OCI-M2 (cell line): ENCODE data around the gene EDARADD.
"Not testable (repeated sequence)": the region's sequence is repeated elsewhere in the genome, so short reads cannot be mapped to it uniquely, and the experiment has no call there.

ENCODE experiments used
- DNase-seq: peaks from one replicate; lab custom pipeline; 2025; ENCODE audit not compliant: unreplicated experiment; lab: John Stamatoyannopoulos, UW

The EDARADD gene

GRCh38 chr1:236393681-236394481, at the start of gene EDARADD:
Gene EDARADD, plus strand, starts transcription at chr1:236394286. Its CDS starts 159 bp downstream, at chr1:236394445.
- DNase-seq, result no peak

GRCh38 chr1:236345728-236346127, 48.4 kb upstream of the EDARADD start:
- no peak for DNase-seq

GRCh38 chr1:236348071-236348470, 46.0 kb upstream of the EDARADD start:
- no peak for DNase-seq

GRCh38 chr1:236350308-236350707, 43.8 kb upstream of the EDARADD start:
- DNase-seq, result no peak

GRCh38 chr1:236351875-236352573, 42.1 kb upstream of the EDARADD start:
- DNase-seq, result no peak

GRCh38 chr1:236352747-236353146, 41.3 kb upstream of the EDARADD start:
- not testable (repeated sequence) for DNase-seq

GRCh38 chr1:236353813-236354212, 40.3 kb upstream of the EDARADD start:
- DNase-seq, result no peak

GRCh38 chr1:236354330-236355147, 39.5 kb upstream of the EDARADD start:
- DNase-seq, result no peak

GRCh38 chr1:236356141-236356540, 37.9 kb upstream of the EDARADD start:
- DNase-seq, result no peak

- no peak for DNase-seq
Measured at GRCh38 chr1:236361909-236362590, 32.0 kb upstream of the EDARADD start.

- DNase-seq, result no peak
Measured at GRCh38 chr1:236363237-236363636, 30.8 kb upstream of the EDARADD start.

- no peak for DNase-seq
Measured at GRCh38 chr1:236365999-236366570, 28.0 kb upstream of the EDARADD start.

- not testable (repeated sequence) for DNase-seq
Measured at GRCh38 chr1:236366681-236367080, 27.4 kb upstream of the EDARADD start.

- no peak for DNase-seq
Measured at GRCh38 chr1:236370420-236370819, 23.7 kb upstream of the EDARADD start.

GRCh38 chr1:236371083-236371482, 23.0 kb upstream of the EDARADD start:
- DNase-seq, result no peak

- DNase-seq, result no peak
Measured at GRCh38 chr1:236377832-236378535, 16.1 kb upstream of the EDARADD start.

- DNase-seq, result no peak
Measured at GRCh38 chr1:236381565-236382158, 12.4 kb upstream of the EDARADD start.

GRCh38 chr1:236388332-236388731, 5.8 kb upstream of the EDARADD start:
- DNase-seq, result no peak

GRCh38 chr1:236389253-236389652, 4.8 kb upstream of the EDARADD start:
- no peak for DNase-seq

- DNase-seq, result no peak
Measured at GRCh38 chr1:236391008-236391407, 3.1 kb upstream of the EDARADD start.
